ENCODE data around the gene GMPR2. TPM values are rescaled to one million over a fixed set of nuclear protein-coding genes. Genes with fewer than 3 reads are reported as not detected.

Gene GMPR2
- total and polyA plus RNA-seq, 2 experiments from 2014 or later = 55.0 to 70.9 TPM

- Histone ChIP-seq H3K4me2 (ENCODE audit: unreplicated experiment) (no peak overlapping the region), H3K79me2 (ENCODE audit: insufficient read depth) (no peaks in the 10 kb centered on the region), H3K36me3 (ENCODE audit: low read depth) (no peaks in the 10 kb centered on the region), H3K4me3 (no peak overlapping the region), H3F3A (ENCODE audit: insufficient read depth) (no peaks in the 10 kb centered on the region), H3K27ac (no peak overlapping the region), H3K9me3 (ENCODE audit: low read depth) (no peaks in the 10 kb centered on the region), H3K4me1 (ENCODE audit: insufficient read depth) (peaks cover 2% of the 10 kb centered on the region), H4K20me1 (ENCODE audit: insufficient read depth) (no peaks in the 10 kb centered on the region), H2AFZ (no peak overlapping the region), H3K9me2 (ENCODE audit: insufficient read depth) (no peaks in the 10 kb centered on the region), H3K9ac (no peak overlapping the region), H3K27me3 (replicated peaks; ENCODE audit: insufficient read depth) (no peaks in the 10 kb centered on the region)
- TF ChIP-seq EZH2 (IDR thresholded peaks at IDR 0.05; ENCODE audit: insufficient read depth, poor library complexity, severe bottlenecking) (no peak), EZH2phosphoT487 (IDR thresholded peaks at IDR 0.05; ENCODE audit: insufficient read depth, low read depth) (no peak)
- WGBS, 2 experiments (ENCODE audit: low coverage in 1 of 2, low lambda C conversion rate in 2 of 2, missing lambda C conversion rate in 2 of 2) = 52 to 61% methylated on average over 6 of the region's 6 CpGs
- in situ Hi-C loops (cut with MboI) = no loop called here
- DNase-seq = no peak
Observed at GRCh38 chr14:24264298-24264697, 31.6 kb downstream of the GMPR2 start.

GRCh38 chr14:24266344-24267244, 33.9 kb downstream of the GMPR2 start:
- H3K27me3 ChIP-seq (replicated peaks; ENCODE audit: insufficient read depth) = no peaks in the 10 kb centered on the region
- H3K4me3 ChIP-seq = no peak overlapping the region
- in situ Hi-C loops (cut with MboI) = no loop called here
- H4K20me1 ChIP-seq (ENCODE audit: insufficient read depth) = no peaks in the 10 kb centered on the region
- no peaks in the 10 kb centered on the region for H3K4me1 ChIP-seq (ENCODE audit: insufficient read depth)
- no peak overlapping the region for H3K9ac ChIP-seq
- WGBS, 2 experiments (ENCODE audit: low coverage in 1 of 2, low lambda C conversion rate in 2 of 2, missing lambda C conversion rate in 2 of 2) = 86 to 89% methylated on average over 18 of the region's 18 CpGs
- no peak overlapping the region for H2AFZ ChIP-seq
- H3K36me3 ChIP-seq (ENCODE audit: low read depth) = no peaks in the 10 kb centered on the region
- no peak overlapping the region for H3K27ac ChIP-seq
- H3K9me3 ChIP-seq (ENCODE audit: low read depth) = no peaks in the 10 kb centered on the region
- DNase-seq = no peak
- TF ChIP-seq EZH2 (IDR thresholded peaks at IDR 0.05; ENCODE audit: insufficient read depth, poor library complexity, severe bottlenecking) (no peak), EZH2phosphoT487 (IDR thresholded peaks at IDR 0.05; ENCODE audit: insufficient read depth, low read depth) (no peak)
- H3K4me2 ChIP-seq (ENCODE audit: unreplicated experiment) = no peak overlapping the region
- H3F3A ChIP-seq (ENCODE audit: insufficient read depth) = no peaks in the 10 kb centered on the region
- peaks cover 5% of the 10 kb centered on the region; the same call in 1 of the 2 replicates for H3K79me2 ChIP-seq (ENCODE audit: insufficient read depth)
- H3K9me2 ChIP-seq (ENCODE audit: insufficient read depth) = no peaks in the 10 kb centered on the region

GRCh38 chr14:24267516-24267915, 34.8 kb downstream of the GMPR2 start:
- H3K9ac ChIP-seq = no peak overlapping the region
- no peaks in the 10 kb centered on the region for H3K36me3 ChIP-seq (ENCODE audit: low read depth)
- no peak overlapping the region for H2AFZ ChIP-seq
- 87 to 94% methylated on average over 9 of the region's 9 CpGs for WGBS, 2 experiments (ENCODE audit: low coverage in 1 of 2, low lambda C conversion rate in 2 of 2, missing lambda C conversion rate in 2 of 2)
- no peak for DNase-seq
- peaks cover 5% of the 10 kb centered on the region; the same call in 1 of the 2 replicates for H3K79me2 ChIP-seq (ENCODE audit: insufficient read depth)
- no peaks in the 10 kb centered on the region for H3K27me3 ChIP-seq (replicated peaks; ENCODE audit: insufficient read depth)
- no peaks in the 10 kb centered on the region for H3K9me2 ChIP-seq (ENCODE audit: insufficient read depth)
- peaks cover 3% of the 10 kb centered on the region; the same call in 1 of the 2 replicates for H3K4me1 ChIP-seq (ENCODE audit: insufficient read depth)
- H3K27ac ChIP-seq = no peak overlapping the region
- H3F3A ChIP-seq (ENCODE audit: insufficient read depth) = no peaks in the 10 kb centered on the region
- no peaks in the 10 kb centered on the region for H4K20me1 ChIP-seq (ENCODE audit: insufficient read depth)
- H3K4me3 ChIP-seq = no peak overlapping the region
- in situ Hi-C loops (cut with MboI) = no loop called here
- no peak overlapping the region for H3K4me2 ChIP-seq (ENCODE audit: unreplicated experiment)
- no peaks in the 10 kb centered on the region for H3K9me3 ChIP-seq (ENCODE audit: low read depth)
- no peak for TF ChIP-seq EZH2phosphoT487 (IDR thresholded peaks at IDR 0.05; ENCODE audit: insufficient read depth, low read depth)
- no peak for TF ChIP-seq EZH2 (IDR thresholded peaks at IDR 0.05; ENCODE audit: insufficient read depth, poor library complexity, severe bottlenecking)

- H3K9ac ChIP-seq = no peak overlapping the region
- no peaks in the 10 kb centered on the region for H3F3A ChIP-seq (ENCODE audit: insufficient read depth)
- H3K9me2 ChIP-seq (ENCODE audit: insufficient read depth) = no peaks in the 10 kb centered on the region
- DNase-seq = no peak
- peaks cover 3% of the 10 kb centered on the region; the same call in 1 of the 2 replicates for H3K4me1 ChIP-seq (ENCODE audit: insufficient read depth)
- H3K4me2 ChIP-seq (ENCODE audit: unreplicated experiment) = no peak overlapping the region
- no peak overlapping the region for H2AFZ ChIP-seq
- H3K36me3 ChIP-seq (ENCODE audit: low read depth) = no peaks in the 10 kb centered on the region
- no peaks in the 10 kb centered on the region for H3K9me3 ChIP-seq (ENCODE audit: low read depth)
- 87 to 91% methylated on average over 9 of the region's 9 CpGs for WGBS, 2 experiments (ENCODE audit: low coverage in 1 of 2, low lambda C conversion rate in 2 of 2, missing lambda C conversion rate in 2 of 2)
- H3K27ac ChIP-seq = no peak overlapping the region
- no peaks in the 10 kb centered on the region for H4K20me1 ChIP-seq (ENCODE audit: insufficient read depth)
- no peak for TF ChIP-seq EZH2 (IDR thresholded peaks at IDR 0.05; ENCODE audit: insufficient read depth, poor library complexity, severe bottlenecking)
- no peak for TF ChIP-seq EZH2phosphoT487 (IDR thresholded peaks at IDR 0.05; ENCODE audit: insufficient read depth, low read depth)
- peaks cover 5% of the 10 kb centered on the region; the same call in 1 of the 2 replicates for H3K79me2 ChIP-seq (ENCODE audit: insufficient read depth)
- in situ Hi-C loops (cut with MboI) = no loop called here
- no peaks in the 10 kb centered on the region for H3K27me3 ChIP-seq (replicated peaks; ENCODE audit: insufficient read depth)
- H3K4me3 ChIP-seq = no peak overlapping the region
Observed at GRCh38 chr14:24268225-24268624, 35.5 kb downstream of the GMPR2 start.
